ENCODE data around the gene CADPS.

DNA sequence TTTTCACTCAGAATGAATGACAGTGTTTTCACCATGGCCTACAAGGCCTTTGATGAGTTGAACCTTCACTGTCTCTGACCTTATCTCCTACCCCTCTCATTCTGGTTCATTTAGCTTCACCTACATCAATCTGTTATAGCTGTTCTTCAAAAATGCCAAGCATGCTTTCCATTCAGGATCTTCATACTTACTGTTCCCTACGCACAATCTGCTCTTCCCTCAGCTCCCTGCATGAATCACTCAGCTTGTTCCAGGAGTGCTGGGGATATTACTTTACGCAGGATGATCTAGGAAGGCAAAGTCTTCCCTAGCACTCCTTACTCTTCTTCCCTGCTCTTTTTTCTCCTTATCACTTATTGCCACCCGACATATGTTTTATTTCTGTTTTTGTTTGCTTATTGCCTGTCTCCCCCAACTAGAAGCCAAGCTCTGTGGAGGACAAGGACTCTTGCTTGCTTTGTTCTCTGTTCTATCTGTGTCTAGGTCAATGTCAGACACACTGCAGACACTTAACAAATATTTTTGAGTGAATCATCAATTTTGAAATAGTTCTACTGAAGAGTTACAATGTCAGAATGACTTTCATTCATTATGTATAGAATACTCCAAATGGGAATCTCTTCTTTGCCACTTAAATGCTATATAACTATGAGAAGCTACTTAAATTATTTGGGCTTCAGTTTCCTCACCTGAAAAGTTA, 263.5 kb downstream of the CADPS start:
- TF ChIP-seq CTCF (IDR thresholded peaks at IDR 0.05; ENCODE audit: poor library complexity) (no peak), EZH2phosphoT487 (IDR thresholded peaks at IDR 0.05; ENCODE audit: low read depth, severe bottlenecking, unreplicated experiment) (no peak)

All from hepatocyte (in vitro differentiated cells).